ENCODE data around the gene TIE1.
"Not testable (repeated sequence)": the region's sequence is repeated elsewhere in the genome, so short reads cannot be mapped to it uniquely, and the experiment has no call there.

The TIE1 gene

GRCh38 chr1:43366601-43367025 lies 65.8 kb downstream of the TIE1 start:
- Histone ChIP-seq H3K4me2 (ENCODE audit: low read length) (peak overlapping the region; percentile 91), H3K4me3 (ENCODE audit: low read length) (peak overlapping the region; percentile 100), H2AFZ (ENCODE audit: low read depth, low read length) (no peak overlapping the region), H3K36me3 (replicated peaks; ENCODE audit: low read depth, low read length) (peaks cover 20% of the 10 kb centered on the region), H3K9ac (ENCODE audit: low read length) (peak overlapping the region; percentile 100), H3K27ac (ENCODE audit: low read length) (peak overlapping the region; percentile 86), H3K27me3 (ENCODE audit: low read depth, low read length) (no peaks in the 10 kb centered on the region), H3K9me3 (ENCODE audit: insufficient read depth, low read length) (no peaks in the 10 kb centered on the region), H3K79me2 (ENCODE audit: low read length) (peaks cover 39% of the 10 kb centered on the region), H3K4me1 (ENCODE audit: low read length) (peaks cover 10% of the 10 kb centered on the region), H4K20me1 (ENCODE audit: insufficient read depth, low read length) (no peaks in the 10 kb centered on the region)
- TF ChIP-seq EZH2phosphoT487 (IDR thresholded peaks at IDR 0.05; ENCODE audit: low read depth), result no peak
- TF ChIP-seq, protein P1, sequence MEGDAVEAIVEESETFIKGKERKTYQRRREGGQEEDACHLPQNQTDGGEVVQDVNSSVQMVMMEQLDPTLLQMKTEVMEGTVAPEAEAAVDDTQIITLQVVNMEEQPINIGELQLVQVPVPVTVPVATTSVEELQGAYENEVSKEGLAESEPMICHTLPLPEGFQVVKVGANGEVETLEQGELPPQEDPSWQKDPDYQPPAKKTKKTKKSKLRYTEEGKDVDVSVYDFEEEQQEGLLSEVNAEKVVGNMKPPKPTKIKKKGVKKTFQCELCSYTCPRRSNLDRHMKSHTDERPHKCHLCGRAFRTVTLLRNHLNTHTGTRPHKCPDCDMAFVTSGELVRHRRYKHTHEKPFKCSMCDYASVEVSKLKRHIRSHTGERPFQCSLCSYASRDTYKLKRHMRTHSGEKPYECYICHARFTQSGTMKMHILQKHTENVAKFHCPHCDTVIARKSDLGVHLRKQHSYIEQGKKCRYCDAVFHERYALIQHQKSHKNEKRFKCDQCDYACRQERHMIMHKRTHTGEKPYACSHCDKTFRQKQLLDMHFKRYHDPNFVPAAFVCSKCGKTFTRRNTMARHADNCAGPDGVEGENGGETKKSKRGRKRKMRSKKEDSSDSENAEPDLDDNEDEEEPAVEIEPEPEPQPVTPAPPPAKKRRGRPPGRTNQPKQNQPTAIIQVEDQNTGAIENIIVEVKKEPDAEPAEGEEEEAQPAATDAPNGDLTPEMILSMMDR (IDR thresholded peaks at IDR 0.05; ENCODE audit: low read depth, low read length), result no peak

DNA sequence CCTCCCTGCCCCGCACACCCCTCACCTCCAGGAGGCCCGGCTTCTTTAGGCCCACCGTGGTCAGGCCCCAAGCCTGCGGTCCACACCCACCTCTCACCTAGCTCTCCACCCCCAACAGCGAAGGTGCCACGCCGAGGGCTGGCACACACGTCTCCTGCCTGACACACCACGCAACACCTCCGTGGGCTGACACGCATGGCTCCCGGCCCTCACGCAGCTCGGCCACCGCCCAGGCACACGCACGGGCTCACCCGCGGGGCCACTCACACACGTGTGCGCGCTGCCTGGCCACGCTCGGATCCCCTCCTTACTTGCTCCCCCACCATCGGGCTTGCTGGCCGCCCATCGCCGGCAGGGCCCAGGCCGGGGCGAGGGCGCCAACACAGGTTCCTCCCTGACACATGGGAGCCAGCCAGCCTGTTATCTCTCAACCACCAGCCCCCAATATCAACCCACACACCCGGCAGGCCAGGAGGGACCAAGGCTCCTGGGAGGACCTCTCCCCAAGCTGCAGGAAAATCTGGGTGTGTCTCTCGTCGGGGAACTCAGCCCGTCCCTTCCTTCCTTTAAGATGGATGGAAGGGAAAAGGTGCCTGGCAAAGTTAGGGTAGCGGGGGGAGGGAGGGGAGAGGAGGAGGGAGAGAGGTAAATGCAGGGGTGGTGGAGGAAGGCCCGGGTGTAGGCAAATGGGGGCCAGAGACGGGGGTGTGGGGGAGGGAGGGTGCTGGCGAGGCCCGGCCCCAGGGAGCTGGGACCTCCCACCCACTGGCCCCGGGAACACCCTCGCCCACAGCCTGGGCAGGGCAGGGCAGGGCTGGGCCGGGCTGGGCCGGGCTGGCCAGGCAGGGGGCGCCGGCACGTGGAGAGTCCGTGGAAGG lies 66.5 kb downstream of the TIE1 start:
- Histone ChIP-seq H3K9ac (ENCODE audit: low read length) (peak overlapping the region; percentile 100), H3K4me1 (ENCODE audit: low read length) (peaks cover 10% of the 10 kb centered on the region), H3K4me2 (ENCODE audit: low read length) (peak overlapping the region; percentile 91), H3K79me2 (ENCODE audit: low read length) (peaks cover 37% of the 10 kb centered on the region), H3K27me3 (ENCODE audit: low read depth, low read length) (no peaks in the 10 kb centered on the region), H2AFZ (ENCODE audit: low read depth, low read length) (no peak overlapping the region), H3K36me3 (replicated peaks; ENCODE audit: low read depth, low read length) (peaks cover 13% of the 10 kb centered on the region), H4K20me1 (ENCODE audit: insufficient read depth, low read length) (no peaks in the 10 kb centered on the region), H3K27ac (ENCODE audit: low read length) (peak overlapping the region; percentile 86), H3K9me3 (ENCODE audit: insufficient read depth, low read length) (no peaks in the 10 kb centered on the region), H3K4me3 (ENCODE audit: low read length) (peak overlapping the region; percentile 100)
- no peak for TF ChIP-seq EZH2phosphoT487 (IDR thresholded peaks at IDR 0.05; ENCODE audit: low read depth)
- TF ChIP-seq, protein P1 (IDR thresholded peaks at IDR 0.05; ENCODE audit: low read depth, low read length), result no peak

GRCh38 chr1:43367904-43368645 lies 67.3 kb downstream of the TIE1 start, which contains the start of gene ELOVL1:
TSS of gene ELOVL1 (minus strand) at chr1:43368011. CDS start at chr1:43365609, 2,402 bp downstream.
- peaks cover 10% of the 10 kb centered on the region for H3K4me1 ChIP-seq (ENCODE audit: low read length)
- peaks cover 37% of the 10 kb centered on the region for H3K79me2 ChIP-seq (ENCODE audit: low read length)
- H4K20me1 ChIP-seq (ENCODE audit: insufficient read depth, low read length), result no peaks in the 10 kb centered on the region
- H3K4me2 ChIP-seq (ENCODE audit: low read length), result peak within 1 kb of the TSS; percentile 96
- no peaks in the 10 kb centered on the region for H3K9me3 ChIP-seq (ENCODE audit: insufficient read depth, low read length)
- H3K36me3 ChIP-seq (replicated peaks; ENCODE audit: low read depth, low read length), result peaks cover 12% of the 10 kb centered on the region
- peak within 1 kb of the TSS; percentile 72 for H2AFZ ChIP-seq (ENCODE audit: low read depth, low read length)
- H3K27me3 ChIP-seq (ENCODE audit: low read depth, low read length), result no peaks in the 10 kb centered on the region
- TF ChIP-seq, protein P1 (IDR thresholded peaks at IDR 0.05; ENCODE audit: low read depth, low read length), result peak; percentile 22; the same call in 1 of the 2 replicates
- no peak for TF ChIP-seq EZH2phosphoT487 (IDR thresholded peaks at IDR 0.05; ENCODE audit: low read depth)
- peak within 1 kb of the TSS; percentile 94 for H3K27ac ChIP-seq (ENCODE audit: low read length)
- peak within 1 kb of the TSS; percentile 100 for H3K9ac ChIP-seq (ENCODE audit: low read length)
- peak within 1 kb of the TSS; percentile 100 for H3K4me3 ChIP-seq (ENCODE audit: low read length)

DNA sequence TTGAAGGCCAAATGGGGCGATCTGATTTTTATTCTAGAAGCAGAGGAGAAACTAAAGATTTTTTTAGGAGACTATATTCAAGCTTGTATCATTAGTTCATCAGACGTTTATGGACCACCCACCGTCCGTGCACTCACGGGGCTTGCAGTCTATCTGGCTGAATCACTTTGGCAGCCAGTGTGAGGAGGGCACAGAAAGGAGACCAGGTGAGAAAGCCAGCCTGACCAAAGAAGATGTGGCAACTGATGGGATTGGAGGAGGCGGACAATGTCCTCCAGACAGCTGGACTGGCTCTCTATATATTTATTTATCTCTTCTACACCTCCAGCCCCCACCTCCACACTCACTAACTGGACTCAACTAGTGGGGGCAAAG lies 67.9 kb downstream of the TIE1 start:
- H3K9me3 ChIP-seq (ENCODE audit: insufficient read depth, low read length), result no peaks in the 10 kb centered on the region
- peak overlapping the region; percentile 94 for H3K27ac ChIP-seq (ENCODE audit: low read length)
- H3K79me2 ChIP-seq (ENCODE audit: low read length), result peaks cover 37% of the 10 kb centered on the region
- H3K27me3 ChIP-seq (ENCODE audit: low read depth, low read length), result no peaks in the 10 kb centered on the region
- H3K4me1 ChIP-seq (ENCODE audit: low read length), result peaks cover 10% of the 10 kb centered on the region
- peak overlapping the region; percentile 72 for H2AFZ ChIP-seq (ENCODE audit: low read depth, low read length)
- TF ChIP-seq, protein P1 (IDR thresholded peaks at IDR 0.05; ENCODE audit: low read depth, low read length), result no peak
- no peak for TF ChIP-seq EZH2phosphoT487 (IDR thresholded peaks at IDR 0.05; ENCODE audit: low read depth)
- no peaks in the 10 kb centered on the region for H4K20me1 ChIP-seq (ENCODE audit: insufficient read depth, low read length)
- H3K4me3 ChIP-seq (ENCODE audit: low read length), result peak overlapping the region; percentile 100
- peak overlapping the region; percentile 99 for H3K9ac ChIP-seq (ENCODE audit: low read length)
- H3K4me2 ChIP-seq (ENCODE audit: low read length), result peak overlapping the region; percentile 96
- peaks cover 12% of the 10 kb centered on the region for H3K36me3 ChIP-seq (replicated peaks; ENCODE audit: low read depth, low read length)

DNA sequence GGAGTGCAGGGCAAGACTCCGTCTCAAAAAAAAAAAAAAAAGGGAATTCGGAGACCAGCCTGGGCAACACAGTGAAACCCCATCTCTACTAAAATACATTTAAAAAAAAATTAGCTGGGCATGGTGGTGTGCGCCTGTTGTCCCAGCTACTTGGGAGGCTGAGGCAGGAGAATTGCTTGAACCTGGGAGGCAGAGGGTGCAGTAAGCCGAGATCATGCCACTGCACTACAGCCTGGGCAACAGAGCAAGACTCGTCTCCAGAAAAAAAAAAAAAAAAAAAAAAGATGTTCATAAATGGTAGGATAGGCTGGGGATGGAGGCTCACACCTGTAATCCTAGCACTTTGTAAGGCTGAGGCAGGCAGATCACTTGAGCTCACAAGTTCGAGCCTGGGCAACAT lies 69.0 kb downstream of the TIE1 start:
- H3K4me1 ChIP-seq (ENCODE audit: low read length); H3K4me3 ChIP-seq (ENCODE audit: low read length); H3K36me3 ChIP-seq (replicated peaks; ENCODE audit: low read depth, low read length); H3K9me3 ChIP-seq (ENCODE audit: insufficient read depth, low read length); H3K9ac ChIP-seq (ENCODE audit: low read length); H3K27me3 ChIP-seq (ENCODE audit: low read depth, low read length); H3K4me2 ChIP-seq (ENCODE audit: low read length); H2AFZ ChIP-seq (ENCODE audit: low read depth, low read length); H3K27ac ChIP-seq (ENCODE audit: low read length); H4K20me1 ChIP-seq (ENCODE audit: insufficient read depth, low read length): not testable (repeated sequence)
- H3K79me2 ChIP-seq (ENCODE audit: low read length), result peaks cover 37% of the 10 kb centered on the region

All from OCI-LY3 (cell line).